Erythroblast (primary cell): ENCODE results near the gene ZNF597.
A peak's percentile ranks its signal among the peaks of the same experiment; 100 is the strongest.

Experiments
- DNase-seq, 2 experiments: peaks; one replicate each; lab custom pipeline; 2025; lab: John Stamatoyannopoulos, UW
- GATA1 ChIP-seq: IDR thresholded peaks from 2 replicates; pipeline ENCODE4 v1.6.1; 2011; ENCODE audit warnings: low read depth, mild to moderate bottlenecking, control low read depth, low read length, moderate library complexity
- POLR2A ChIP-seq: IDR thresholded peaks from 2 replicates; pipeline ENCODE4 v1.6.1; 2011; ENCODE audit warnings: mild to moderate bottlenecking, low read length

The ZNF597 gene, protein sequence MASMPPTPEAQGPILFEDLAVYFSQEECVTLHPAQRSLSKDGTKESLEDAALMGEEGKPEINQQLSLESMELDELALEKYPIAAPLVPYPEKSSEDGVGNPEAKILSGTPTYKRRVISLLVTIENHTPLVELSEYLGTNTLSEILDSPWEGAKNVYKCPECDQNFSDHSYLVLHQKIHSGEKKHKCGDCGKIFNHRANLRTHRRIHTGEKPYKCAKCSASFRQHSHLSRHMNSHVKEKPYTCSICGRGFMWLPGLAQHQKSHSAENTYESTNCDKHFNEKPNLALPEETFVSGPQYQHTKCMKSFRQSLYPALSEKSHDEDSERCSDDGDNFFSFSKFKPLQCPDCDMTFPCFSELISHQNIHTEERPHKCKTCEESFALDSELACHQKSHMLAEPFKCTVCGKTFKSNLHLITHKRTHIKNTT

DNA sequence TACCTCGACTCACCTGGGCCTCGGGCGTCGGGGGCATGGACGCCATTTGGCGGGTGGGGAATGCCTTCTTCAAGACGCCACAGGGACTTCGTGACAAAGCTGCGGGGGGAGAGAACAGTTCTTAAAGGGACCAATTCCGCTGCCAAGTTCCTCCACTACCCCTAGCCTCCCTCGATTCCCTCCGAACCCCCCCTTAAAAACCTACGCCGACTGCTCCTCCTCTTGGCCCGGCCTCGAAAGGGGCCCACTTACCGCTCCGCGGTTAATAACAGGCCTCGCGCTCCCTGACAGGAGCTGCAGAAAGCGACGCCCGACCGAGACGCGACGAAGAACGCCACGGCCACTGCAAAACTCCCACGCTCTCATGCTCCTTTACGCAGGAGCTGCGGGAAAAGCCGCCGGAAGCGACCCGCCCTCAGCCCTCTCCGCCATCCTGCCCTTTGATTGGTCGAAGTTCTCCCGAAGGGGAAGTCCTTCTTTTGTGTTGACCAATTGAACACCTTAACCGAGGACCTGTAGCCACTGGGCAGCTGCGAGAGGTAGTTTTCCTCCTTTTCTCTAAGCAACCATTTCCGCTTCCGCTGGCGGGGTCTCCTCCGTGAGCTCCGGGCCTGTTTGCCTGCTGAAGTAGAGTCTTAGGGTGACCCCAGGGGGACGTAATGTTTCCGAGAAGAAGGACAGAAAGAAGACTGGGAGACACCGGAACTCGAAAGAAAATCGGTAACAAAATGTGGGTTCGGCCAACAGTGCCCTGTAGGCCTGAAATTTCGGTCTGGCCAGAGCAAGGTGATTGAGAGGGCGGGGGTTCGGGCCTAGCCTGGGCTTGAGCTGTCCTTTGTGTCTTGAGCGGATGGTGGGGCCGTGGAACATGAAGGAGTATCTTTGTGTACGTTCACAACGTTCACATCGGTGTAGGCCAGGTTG lies at the start of gene ZNF597, which contains the start of gene NAA60:
ZNF597 (minus strand) TSS at position 397 of the 924 bp plus-strand sequence; CDS start at position 46, 351 bp downstream.
NAA60 (plus strand) TSS at position 573 of the 924 bp plus-strand sequence. CDS start 32,548 bp downstream, outside the sequence.
- TF ChIP-seq GATA1: no peak
- peak; percentile 59 for TF ChIP-seq POLR2A

DNA sequence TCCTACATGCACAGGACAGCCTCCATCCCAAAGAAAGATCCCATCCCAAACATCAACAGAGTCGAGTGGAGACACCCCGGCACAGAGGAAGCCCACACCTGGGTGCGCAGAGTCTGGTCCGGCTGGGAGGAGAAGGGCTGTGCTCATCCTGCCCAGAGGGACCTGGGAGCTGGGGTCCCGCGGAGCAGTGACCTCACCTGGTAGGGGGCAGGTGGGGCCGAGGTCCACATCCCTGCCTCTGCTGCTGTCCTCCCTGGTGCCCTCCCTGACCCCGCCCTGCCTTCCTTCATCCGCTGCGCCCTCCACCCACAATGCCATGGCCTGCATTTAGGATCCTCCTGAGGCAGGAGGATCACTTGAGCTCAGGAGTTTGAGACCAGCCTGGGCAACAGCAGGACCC lies 49.1 kb upstream of the ZNF597 start:
- TF ChIP-seq POLR2A (no peak), GATA1 (no peak)
- no peak for DNase-seq

More for the DNA sequence above, at the start of gene ZNF597, which contains the start of gene NAA60:
- DNase-seq: peak; percentile 91 to 92

DNA sequence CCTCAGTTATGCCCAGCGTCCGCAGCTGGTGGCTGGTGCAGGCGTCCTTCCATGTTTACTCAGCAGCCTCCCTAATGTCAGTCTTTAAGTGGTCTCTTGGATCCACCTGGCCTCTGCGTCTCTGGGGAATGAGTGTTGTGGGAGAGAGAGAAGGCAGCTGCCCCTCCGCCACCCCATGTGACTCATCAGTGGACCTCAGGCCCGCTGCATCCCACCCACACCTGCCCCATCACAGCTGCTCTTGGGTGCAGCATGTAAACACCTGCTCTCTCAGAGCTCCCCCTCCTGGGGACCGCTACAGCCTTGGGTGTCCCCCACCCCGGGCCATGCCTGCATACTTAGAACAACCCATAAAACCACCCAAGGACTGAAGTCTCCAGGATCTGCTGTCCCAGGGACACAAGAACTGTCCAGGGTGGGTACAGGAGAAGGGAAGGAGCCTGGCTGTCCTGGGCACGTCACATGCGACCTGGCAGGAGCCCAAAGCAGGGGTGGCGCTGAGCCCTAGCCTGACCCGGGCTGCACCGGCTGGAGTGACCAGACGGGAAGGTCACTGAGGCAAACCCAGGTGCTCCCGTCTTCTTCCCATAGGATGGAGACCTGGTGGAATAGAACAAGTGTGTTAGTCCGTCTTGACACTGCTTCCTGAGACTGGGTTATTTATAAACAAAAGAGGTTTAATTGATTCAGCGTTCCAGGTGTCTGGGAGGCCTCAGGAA lies 47.8 kb upstream of the ZNF597 start:
- TF ChIP-seq GATA1: no peak
- TF ChIP-seq POLR2A: no peak

DNA sequence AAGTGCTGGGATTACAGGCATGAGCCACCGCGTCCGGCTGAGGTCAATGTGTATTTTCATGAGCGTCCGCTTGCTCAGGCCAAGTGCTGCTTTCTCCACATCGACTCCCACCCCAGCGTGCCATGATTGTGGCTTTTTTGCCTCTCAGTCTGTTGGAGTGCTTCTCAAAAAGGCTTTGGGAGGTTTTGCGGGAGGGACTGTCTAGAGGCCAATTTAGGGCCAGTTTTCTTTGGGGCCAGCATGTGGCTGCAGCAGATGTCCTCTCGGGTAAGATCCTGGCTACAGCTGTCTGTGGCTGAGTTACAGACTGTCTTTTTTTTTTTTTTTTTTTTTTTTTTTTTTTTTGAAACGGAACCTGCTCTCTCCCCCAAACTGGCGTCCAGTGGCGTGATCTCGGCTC lies 45.5 kb upstream of the ZNF597 start:
- TF ChIP-seq POLR2A: no peak
- TF ChIP-seq GATA1: no peak
- no peak for DNase-seq

More for the DNA sequence above, 47.8 kb upstream of the ZNF597 start:
- no peak for DNase-seq

DNA sequence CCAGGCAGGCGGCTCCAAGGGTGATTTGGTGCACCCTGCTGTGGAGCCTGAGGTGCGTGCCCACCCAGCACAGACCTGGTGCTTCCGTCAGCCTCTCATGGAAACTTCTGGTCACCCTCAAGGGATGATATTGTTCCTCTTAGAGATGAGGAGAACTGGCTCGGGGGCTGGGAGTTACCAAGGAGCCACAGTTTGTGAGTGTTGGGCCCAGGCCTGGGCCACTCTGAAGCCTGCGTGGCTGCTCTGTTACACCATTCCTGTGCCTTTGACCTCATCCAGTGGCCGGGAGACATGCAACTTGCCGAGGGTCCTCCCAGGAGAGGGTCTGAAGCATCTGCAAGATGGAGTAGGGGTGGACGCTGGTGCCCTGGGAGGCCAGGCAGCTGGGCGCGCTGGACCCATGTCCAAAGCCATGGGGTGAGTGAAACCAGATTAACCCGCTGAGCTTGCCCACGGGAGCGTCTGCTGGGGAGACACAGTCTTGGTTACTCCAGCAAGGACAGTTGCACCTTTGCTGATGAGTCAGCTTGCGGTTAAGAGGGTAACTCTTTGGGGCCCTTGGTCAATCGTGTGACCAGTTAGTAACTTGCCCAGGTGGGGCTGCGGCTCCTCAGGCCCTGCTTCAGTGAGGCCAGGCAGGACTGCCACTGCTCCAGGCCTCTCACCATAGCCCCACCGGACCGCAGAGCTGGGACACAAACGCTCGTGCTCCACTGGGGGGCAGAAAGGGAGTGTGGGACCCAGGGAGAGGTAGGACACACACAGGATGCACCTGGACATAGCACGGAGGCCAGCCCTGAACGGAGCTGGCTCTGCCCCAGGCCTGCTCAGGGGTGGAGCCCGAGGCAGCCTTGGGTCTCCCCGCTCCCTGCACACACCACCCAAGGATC lies 44.5 kb upstream of the ZNF597 start:
- TF ChIP-seq GATA1 (no peak), POLR2A (no peak)
- no peak for DNase-seq

DNA sequence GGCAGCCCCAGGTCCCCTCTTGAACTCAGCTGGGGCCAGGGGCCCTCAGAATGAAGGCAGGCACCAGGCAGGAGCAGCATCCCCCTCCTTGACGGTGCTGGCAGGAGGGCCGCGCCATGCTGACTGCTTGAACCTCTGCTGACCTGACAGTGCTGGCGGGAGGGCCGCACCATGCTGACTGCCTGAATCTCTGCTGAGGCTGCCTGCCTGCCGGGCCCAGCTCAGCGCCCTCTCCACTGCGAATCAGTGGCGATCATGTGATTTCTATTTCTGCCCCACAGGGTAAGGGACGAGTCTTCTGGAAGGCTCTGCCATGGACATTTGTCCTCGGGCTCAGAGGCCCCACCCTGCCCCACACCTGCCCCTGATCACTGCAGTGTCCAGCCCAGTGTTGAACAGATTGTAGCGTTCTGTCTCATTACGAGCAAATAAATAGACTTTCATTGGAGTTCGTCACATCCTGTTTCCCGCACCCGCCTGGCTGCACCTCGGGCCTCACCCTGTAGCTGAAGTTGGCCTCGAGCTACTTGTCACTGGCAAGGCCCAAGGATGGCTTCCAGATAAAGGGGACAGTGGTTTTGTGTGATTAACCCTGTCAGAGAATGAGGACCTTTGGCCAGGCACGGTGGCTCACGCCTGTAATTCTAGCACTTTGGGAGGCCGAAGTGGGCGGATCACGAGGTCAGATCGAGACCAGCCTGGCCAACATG lies 43.4 kb upstream of the ZNF597 start:
- no peak for DNase-seq

DNA sequence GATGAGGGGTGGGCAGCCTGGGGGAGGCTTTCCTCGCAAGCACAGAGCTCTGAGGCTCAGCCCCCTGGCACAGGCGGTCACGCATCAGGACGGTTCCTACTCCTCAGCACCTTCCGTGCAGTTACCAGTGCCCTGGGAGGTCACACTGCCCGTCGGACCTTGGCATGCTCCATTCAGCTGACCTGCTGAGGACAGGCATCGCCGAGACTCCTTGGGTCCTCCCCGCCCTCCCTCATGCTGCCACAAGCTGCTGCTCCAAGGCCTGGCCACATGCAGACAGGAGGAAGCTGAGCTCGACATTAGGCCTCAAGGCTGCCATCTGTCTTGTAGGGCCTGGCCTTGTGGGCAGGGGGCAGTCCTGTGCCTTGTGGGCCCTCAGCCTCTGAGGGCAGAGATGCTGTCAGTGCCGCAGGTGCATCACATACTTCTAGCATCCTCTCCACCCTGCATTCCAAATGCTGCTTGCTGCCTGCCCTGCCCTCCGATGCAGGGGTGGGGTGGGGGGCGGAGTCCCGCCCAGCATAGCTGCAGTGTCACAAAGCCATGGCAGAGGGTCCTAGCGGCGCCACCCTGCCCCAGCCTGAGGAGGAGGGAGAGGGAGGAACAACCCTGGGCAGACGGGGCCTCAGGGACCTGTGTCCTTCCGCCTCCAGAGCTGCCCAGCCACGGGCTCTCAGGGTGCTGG lies 42.7 kb upstream of the ZNF597 start:
- DNase-seq: no peak
- TF ChIP-seq GATA1: no peak
- TF ChIP-seq POLR2A: no peak

More for the DNA sequence above, 43.4 kb upstream of the ZNF597 start:
- no peak for TF ChIP-seq POLR2A
- TF ChIP-seq GATA1: no peak

DNA sequence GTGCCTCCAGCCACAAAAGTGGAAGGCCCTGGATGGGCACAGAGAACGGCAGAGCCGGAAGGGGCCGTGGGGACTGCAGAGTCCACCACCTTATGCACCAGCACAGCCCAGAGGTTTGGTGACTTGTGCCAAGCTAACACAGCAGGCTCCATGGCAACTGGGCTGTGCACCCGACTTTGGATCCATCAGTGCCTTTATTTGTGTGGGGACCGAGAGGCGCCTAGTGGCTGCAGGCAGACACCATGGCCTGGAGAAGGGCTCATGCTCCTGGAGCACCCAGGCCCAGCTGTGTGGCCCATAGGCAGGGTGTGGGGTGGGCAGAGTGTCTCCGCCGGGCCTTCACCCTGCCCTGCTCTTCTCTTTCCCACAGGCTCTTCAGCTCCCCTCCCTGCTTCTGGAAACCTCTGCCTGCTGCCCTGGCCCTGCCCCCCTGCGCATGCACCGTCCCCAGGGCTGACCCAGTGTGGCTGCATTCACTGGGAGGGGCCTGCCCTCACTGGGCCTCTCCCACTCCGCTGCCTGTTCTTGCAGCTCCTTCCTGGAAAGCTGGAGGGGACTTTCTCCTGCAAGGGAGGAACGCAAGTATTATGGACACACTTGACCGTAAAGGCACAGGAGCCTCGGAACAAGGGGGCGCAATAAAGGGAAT lies 41.9 kb upstream of the ZNF597 start:
- no peak for DNase-seq
- TF ChIP-seq GATA1 (no peak), POLR2A (no peak)

DNA sequence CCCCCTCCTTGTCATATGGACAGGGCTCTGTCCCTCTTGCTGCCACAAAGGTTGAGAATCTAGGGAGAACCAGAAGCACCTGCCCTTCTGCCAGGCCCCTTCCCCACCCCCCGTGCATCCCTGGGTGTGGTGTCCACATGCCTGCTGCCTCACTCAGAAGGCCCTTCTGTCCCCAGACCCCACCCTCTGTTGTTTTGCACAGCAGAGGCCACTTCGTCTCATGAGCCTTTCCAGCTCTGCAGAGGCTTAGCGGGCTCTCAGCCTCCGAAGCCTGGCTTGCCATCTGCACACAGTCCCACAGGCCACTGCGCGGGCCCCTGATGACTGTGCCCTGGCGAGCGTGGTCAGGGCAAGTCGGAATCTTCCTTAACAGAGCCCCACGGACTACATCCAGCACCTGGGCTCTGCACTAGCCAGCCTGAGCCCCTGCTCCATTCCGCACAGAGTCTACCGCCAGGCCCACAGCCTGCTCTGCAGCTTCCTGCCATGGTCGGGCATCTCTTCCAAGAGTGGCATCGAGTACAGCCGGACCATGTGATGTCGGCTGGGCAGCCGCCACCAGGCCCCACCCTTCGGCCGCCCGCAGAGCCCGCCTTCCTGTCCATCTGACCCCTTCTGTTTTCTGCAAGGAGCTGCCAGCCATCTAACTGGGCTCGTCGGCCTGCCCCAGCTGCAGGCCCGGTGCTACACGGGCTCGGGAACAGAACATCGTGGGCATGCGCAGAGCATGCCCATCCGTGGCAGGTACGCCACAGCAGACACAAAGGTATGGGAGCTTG lies 41.2 kb upstream of the ZNF597 start:
- TF ChIP-seq GATA1 (no peak), POLR2A (no peak)
- no peak for DNase-seq

DNA sequence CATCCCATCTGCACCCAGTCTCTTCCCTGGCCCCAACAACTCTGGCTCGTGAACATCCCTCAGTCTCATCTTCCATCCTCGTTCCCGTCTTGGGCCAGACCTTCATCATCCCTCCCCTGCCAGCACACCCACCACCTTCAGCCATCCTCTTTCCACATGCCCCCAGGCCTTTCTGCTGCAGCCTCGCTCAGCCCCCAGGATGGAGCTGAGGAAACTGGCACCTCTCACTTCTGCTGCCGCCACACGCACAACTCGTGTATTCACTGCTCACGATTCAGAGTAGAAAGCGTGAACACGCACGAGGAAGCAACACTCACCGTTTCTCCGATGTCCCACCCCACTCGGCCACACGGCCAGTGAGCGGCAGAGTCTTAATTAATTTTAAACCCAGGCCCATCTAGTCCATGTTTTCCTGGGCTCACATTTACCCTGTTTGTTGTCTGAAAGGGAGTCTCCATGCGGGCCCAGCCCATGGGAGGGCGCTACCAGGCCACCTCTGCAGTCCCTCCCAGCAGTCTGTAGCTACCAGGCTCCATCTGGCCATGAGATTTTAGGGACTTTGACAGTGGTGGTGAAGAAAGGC lies 39.4 kb upstream of the ZNF597 start:
- TF ChIP-seq POLR2A: no peak
- TF ChIP-seq GATA1: no peak
- no peak for DNase-seq
